Skeletal muscle satellite cell (primary cell): ENCODE results near the gene P2RX2.

Source experiments
- H3K27me3 ChIP-seq: 2 replicates; pipeline ENCODE4 v1.7.0; 2013; ENCODE audit warnings: low read length; ENCODE audit not compliant: control insufficient read depth, insufficient read depth
- H3K36me3 ChIP-seq: 2 replicates; pipeline ENCODE4 v1.7.0; 2013; ENCODE audit warnings: mild to moderate bottlenecking, control low read depth, low read length; ENCODE audit not compliant: insufficient read depth
- H3K4me1 ChIP-seq: 2 replicates; pipeline ENCODE4 v1.7.0; 2013; ENCODE audit warnings: low read length; ENCODE audit not compliant: control insufficient read depth, insufficient read depth
- H3K4me2 ChIP-seq: 2 replicates; pipeline ENCODE4 v1.7.0; 2013; ENCODE audit warnings: mild to moderate bottlenecking, low read length
- H3K4me3 ChIP-seq: 2 replicates; pipeline ENCODE4 v1.7.0; 2013; ENCODE audit warnings: low read length
- H3K9ac ChIP-seq: 2 replicates; pipeline ENCODE4 v1.7.0; 2013; ENCODE audit warnings: mild to moderate bottlenecking, low read depth, low read length, moderate library complexity
- H3K9me3 ChIP-seq: replicated peaks from 2 replicates; pipeline ENCODE4 v1.7.0; 2013; ENCODE audit warnings: mild to moderate bottlenecking, control low read depth, low read length

Gene P2RX2

DNA sequence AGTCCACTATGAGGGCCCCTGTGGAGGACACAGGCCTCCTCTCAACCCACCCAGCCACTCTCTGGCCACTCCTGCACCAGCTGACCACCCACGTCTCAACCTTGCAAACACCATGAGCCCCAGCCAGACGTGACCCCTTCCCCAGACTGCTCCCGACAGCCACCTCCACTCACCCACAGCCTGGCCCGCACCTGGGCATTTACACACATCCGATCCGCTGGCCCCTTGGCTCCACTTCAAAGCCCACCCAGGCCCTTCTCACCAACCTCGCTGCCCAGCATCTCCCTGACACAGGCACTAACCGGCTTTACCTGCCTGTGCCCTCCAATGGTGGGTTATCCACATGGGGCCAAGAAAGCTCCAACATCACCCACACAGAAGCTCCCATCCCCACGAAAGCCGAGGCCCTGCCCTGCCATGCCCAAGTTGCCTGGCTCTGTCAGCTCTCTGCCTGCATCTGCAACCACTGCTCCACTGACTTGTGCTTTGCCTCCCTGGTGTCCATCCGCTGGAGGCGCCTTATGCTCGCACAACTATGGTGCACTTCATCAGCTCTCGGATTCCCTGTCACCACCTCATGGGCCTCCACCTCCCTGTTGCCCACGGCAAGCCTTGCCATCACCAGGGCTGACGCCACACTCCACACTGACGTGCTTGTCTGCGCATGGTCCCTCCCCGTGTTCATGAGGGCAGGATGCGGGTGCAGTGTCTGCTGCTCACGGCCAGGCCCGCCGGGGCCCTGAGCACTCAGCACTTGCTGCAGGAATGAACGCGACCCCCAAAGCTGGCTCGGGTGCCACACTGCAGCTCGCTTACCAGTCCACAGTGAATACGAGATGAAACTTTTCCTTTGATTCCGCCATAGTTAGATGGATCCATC lies 16.7 kb downstream of the P2RX2 start:
- peaks cover 41% of the 10 kb centered on the region for H3K36me3 ChIP-seq

DNA sequence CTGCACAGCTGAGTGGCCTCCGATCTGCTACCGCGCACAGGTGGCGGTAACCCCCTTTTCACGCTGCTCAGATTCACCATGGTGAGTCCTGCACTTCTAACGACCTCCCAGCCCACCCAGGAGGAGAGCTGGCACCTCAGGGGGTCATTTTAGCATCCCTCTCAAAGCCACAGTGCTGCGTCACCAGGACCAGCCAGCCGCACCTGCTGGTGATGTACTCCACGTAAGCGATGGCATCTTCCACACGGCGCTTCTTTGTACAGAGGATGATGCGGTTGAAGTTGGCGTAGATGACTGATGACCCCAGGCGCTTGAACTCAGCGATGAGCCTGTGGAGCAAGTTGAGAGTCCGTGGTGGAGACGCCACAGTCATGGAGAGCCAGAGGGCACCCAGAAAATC lies 19.2 kb downstream of the P2RX2 start:
- Histone ChIP-seq H3K9ac (no peak overlapping the region), H3K4me3 (no peak overlapping the region), H3K4me2 (no peak overlapping the region), H3K9me3 (no peaks in the 10 kb centered on the region), H3K27me3 (no peaks in the 10 kb centered on the region), H3K4me1 (no peaks in the 10 kb centered on the region), H3K36me3 (peaks cover 38% of the 10 kb centered on the region)

More for the DNA sequence above, 16.7 kb downstream of the P2RX2 start:
- Histone ChIP-seq H3K9me3 (no peaks in the 10 kb centered on the region), H3K4me3 (no peak overlapping the region), H3K27me3 (no peaks in the 10 kb centered on the region), H3K4me2 (no peak overlapping the region), H3K4me1 (no peaks in the 10 kb centered on the region), H3K9ac (no peak overlapping the region)

DNA sequence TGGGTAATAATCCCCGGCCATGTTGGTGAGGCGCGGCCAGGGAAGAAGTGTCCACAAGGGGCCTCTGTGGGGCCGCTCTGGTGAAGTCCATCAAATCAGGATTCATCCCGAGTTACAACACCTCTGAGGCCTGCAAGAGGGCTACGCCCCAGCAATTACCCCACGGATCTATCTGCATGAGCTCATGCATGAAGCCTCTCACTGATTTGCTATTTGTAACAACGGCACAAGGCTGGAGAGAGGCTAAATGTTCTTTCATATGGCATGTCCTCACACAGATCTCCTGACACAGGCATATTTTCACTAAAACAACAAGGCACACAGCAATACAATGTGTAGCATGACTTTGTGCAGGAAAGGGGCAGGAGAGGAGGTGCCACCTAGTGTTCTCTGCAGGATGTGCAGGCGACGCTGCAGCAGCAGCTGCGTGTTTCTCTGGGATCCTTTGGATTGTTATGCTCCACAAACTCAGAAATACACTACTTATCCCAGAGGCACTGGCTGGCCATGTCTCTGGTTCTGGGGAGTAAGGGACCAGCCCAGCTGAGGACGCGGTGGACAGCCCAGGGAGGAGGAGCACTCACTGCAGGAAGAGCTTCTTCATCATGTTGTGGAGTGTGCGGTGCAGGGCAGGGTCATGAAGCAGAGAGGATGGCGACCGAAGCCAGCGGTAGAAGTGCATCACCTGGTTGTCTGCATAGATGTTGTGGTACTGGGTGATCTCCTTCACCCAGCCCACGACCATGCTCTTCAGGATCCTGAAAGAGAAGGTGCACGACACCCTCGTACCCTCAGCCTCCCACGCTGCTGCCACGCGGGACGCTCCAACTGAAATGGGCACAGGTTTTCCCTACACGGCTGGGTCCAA lies 20.2 kb downstream of the P2RX2 start:
- Histone ChIP-seq H3K4me2 (no peak overlapping the region), H3K27me3 (no peaks in the 10 kb centered on the region), H3K9ac (no peak overlapping the region), H3K9me3 (no peaks in the 10 kb centered on the region), H3K4me1 (no peaks in the 10 kb centered on the region), H3K36me3 (peaks cover 37% of the 10 kb centered on the region), H3K4me3 (no peak overlapping the region)

DNA sequence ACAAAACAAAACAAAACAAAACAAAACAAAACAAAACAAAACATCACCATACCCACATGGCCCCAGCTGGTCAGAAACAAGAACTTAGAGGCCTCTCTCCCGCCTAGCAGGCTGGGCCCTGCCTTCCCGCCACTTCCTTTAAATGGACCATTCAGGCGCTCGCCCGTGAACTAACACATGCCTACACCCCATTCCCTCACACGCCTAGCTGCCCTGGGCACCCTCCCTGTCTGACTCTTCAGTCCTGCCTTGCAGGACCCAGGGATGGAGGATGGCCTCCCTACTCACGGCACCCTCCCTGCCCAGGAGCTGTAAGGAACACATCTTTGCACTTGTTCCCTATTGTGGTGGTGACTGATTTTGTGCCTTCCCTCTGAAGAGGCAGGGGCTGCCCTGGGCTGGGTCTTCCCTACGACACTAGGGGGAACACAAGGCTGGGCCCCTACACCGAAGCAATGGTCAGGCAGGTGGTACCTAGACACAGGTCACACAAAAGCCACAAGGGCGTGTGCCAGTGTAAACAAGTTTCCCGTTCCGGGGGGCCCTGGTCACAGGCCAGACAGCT lies 21.5 kb downstream of the P2RX2 start:
- H3K4me2 ChIP-seq, result no peak overlapping the region
- H3K9me3 ChIP-seq, result no peaks in the 10 kb centered on the region
- no peaks in the 10 kb centered on the region for H3K27me3 ChIP-seq
- H3K4me3 ChIP-seq, result no peak overlapping the region
- no peak overlapping the region for H3K9ac ChIP-seq
- H3K36me3 ChIP-seq, result peaks cover 35% of the 10 kb centered on the region
- no peaks in the 10 kb centered on the region for H3K4me1 ChIP-seq

DNA sequence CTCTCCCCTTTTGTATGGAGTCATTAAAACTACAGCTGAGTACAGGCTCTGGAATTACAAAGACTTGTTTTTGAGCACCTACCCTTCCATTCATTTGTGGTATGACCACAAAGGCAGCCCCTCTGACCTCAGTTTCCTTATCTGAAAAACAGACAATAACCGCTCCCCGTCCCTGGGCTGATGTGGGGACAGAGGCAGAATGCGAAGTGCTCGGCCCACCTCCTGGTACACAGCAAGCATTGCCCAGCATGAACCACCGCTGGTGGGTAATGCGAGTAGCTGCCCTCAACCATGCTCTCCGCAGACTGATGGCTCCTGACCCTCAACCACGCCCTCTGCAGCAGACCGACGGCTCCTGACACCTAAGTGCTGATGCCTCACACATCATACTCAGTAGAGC lies 22.4 kb downstream of the P2RX2 start:
- Histone ChIP-seq H3K27me3 (no peaks in the 10 kb centered on the region), H3K4me1 (no peaks in the 10 kb centered on the region), H3K4me2 (no peak overlapping the region), H3K9me3 (no peaks in the 10 kb centered on the region), H3K4me3 (no peak overlapping the region), H3K9ac (no peak overlapping the region), H3K36me3 (peaks cover 31% of the 10 kb centered on the region)

DNA sequence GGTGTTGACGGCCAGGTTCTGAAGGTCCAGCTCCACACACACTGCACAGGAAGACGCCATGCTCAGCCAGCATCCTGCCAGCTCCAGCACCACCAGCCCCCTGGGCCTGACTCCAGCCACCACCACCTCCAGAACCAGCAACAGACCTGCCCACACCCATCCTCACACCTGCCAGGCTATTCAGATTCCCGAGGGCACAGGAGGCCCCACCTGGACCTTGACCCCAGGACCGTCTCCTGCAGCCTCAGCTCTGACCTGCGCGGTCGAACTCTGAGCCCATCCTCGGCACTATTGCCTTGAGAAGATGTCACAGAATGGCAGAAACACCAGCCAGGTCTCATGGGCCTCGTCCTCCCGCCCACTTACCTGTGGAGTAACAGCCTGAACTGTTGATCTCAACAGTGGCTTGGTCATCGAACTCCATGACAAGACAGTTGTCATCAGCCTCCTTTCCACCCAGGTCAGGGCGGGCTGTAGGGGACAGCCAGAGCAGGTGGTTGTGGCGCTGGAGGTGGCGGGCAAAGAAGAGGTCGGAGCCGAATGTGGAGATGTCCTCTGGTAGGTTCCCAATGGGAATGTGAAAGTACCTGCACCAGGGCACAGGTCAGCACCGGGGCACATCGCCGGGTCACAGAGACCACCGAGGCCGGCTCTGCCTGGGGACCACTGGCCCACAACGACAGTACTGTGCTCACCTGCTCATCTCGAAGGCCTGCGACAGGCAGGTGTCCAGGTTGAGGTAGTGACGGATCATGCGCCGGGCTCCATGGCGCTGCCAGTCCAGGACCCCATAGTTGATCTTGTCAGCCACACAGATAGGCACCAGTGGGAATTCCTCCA lies 23.5 kb downstream of the P2RX2 start:
- no peak overlapping the region for H3K4me2 ChIP-seq
- H3K4me1 ChIP-seq, result no peaks in the 10 kb centered on the region
- H3K9ac ChIP-seq, result no peak overlapping the region
- H3K27me3 ChIP-seq, result no peaks in the 10 kb centered on the region
- no peaks in the 10 kb centered on the region for H3K9me3 ChIP-seq
- peaks cover 31% of the 10 kb centered on the region for H3K36me3 ChIP-seq
- H3K4me3 ChIP-seq, result no peak overlapping the region

DNA sequence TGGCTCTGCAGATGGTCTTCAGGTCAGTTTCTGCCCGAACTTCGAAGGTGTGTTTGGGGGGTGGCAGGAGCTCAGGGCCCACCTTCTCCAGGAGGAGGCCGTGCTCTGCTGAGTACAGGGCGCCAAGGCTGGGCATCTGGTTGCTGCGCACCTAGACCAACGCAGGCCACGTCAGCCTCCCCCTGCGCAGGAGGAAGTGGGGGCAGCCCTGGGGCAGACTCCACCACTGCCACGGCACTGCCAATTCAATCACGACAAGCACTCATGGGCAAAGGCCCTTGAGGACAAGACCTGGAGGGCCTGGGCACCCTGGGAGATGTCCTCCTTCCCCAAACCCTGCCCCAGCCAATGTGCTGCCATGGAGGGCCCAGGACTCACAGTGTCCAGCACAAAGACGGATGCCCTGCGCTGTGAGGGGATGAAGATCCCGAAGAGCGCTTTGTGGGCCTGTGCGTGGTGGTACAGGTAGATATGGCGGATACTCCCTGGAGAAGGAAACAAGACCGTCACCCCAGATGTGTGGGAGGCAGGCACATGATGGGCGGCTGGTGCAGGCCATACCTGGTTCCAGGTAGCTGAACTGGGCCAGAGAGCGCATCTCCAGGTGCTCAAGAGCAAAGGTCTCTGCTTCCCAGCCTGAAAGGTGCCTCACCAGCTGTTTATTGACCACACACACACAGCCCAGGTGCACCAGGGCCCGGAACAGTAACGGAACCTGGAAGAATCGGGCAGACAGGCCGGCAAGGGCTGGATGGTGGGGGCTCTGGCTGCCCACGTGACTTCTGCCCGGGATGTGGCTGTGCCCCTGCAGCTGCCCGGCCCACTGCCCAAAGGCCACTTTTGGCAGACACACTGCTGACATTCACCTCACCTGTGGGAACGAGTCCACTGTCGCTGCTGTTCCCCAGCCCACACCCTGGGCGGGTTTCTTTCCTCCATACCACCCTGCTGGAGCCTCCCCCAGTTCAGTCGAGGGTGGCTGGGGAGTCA lies 24.6 kb downstream of the P2RX2 start:
- H3K27me3 ChIP-seq, result no peaks in the 10 kb centered on the region
- no peak overlapping the region for H3K9ac ChIP-seq
- no peak overlapping the region for H3K4me3 ChIP-seq
- no peaks in the 10 kb centered on the region for H3K4me1 ChIP-seq
- peaks cover 39% of the 10 kb centered on the region for H3K36me3 ChIP-seq
- no peak overlapping the region for H3K4me2 ChIP-seq
- H3K9me3 ChIP-seq, result no peaks in the 10 kb centered on the region

DNA sequence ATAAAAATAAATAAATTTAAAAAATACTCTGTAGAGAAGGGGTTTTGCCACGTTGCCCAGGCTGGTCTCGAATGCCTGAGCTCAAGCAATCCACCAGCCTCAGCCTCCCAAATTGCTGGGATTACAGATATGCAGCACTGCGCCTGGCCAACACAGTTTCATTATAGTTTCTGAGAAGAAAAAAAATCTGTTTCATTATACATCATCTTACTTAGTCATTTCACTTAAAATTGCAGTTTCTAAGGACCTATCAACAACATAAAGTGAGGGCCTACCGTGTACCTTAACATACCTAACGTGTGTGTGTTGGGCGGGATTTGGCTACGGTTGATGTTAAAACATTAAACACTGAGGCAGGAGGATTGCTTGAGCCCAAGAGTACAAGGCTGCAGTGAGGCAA lies 28.3 kb downstream of the P2RX2 start:
- H3K27me3 ChIP-seq, result no peaks in the 10 kb centered on the region
- no peak overlapping the region for H3K9ac ChIP-seq
- H3K4me1 ChIP-seq, result no peaks in the 10 kb centered on the region
- peaks cover 48% of the 10 kb centered on the region for H3K36me3 ChIP-seq
- no peak overlapping the region for H3K4me3 ChIP-seq
- H3K4me2 ChIP-seq, result no peak overlapping the region
- no peaks in the 10 kb centered on the region for H3K9me3 ChIP-seq

DNA sequence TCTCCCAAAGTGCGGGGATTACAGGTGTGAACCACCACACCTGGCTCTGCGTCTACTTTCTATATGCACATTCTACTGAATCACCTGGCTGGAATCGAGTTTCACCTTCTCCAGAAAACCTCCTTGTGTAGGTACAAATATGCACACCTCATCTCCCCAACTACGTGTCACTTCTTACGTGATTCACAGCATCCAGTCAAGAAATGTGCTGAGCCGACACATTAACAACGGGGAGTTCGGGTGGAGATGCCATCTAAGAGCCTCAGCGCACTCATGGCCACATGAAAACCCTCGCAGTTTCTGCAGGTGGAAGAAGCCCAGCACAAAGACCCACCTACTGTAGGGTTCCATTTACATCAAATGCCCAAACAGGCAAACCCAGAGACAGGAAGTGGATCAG lies 29.3 kb downstream of the P2RX2 start:
- Histone ChIP-seq H3K27me3 (no peaks in the 10 kb centered on the region), H3K9ac (no peak overlapping the region), H3K4me2 (no peak overlapping the region), H3K9me3 (no peaks in the 10 kb centered on the region), H3K4me3 (no peak overlapping the region), H3K4me1 (no peaks in the 10 kb centered on the region), H3K36me3 (peaks cover 47% of the 10 kb centered on the region)

DNA sequence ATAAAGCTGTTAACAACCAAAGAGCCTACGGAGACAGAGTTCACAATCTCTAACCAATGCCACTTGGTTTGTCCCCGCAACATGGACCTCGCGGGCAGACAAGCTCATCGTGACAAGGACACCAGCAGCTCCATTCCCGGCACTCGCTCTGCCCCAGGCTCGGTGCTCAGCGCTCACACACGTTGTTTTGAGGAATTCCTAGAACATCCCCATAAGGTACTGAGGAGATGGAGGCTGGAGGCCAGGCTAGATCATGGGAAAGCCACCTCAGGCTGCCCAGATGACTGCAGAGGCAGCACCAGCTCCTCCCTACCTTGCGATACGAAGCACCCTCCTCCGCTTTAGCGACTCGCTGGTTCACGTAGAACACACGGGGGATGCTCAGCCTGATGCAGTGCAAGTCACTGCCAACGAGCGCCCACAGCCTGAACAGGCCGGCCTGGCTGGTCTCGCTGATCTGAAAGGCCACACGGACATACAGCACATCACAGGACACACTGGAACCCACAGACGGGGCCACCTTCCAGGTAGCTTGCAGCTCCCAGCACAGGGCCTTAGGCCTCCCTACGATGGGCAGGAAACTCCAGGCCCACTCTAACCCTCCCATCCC lies 30.1 kb downstream of the P2RX2 start:
- Histone ChIP-seq H3K4me1 (no peaks in the 10 kb centered on the region), H3K36me3 (peaks cover 44% of the 10 kb centered on the region), H3K27me3 (no peaks in the 10 kb centered on the region), H3K9me3 (no peaks in the 10 kb centered on the region), H3K4me2 (no peak overlapping the region), H3K4me3 (no peak overlapping the region), H3K9ac (no peak overlapping the region)
